ENCODE results near the gene SPATA16.
"Not testable (repeated sequence)": the region's sequence is repeated elsewhere in the genome, so short reads cannot be mapped to it uniquely, and the experiment has no call there.

SPATA16 gene

GRCh38 chr3:172931746-172932285 is 209.2 kb downstream of the SPATA16 start:
- DNase-seq, result no peak

- DNase-seq, result no peak
These were observed 211.6 kb downstream of the SPATA16 start for GRCh38 chr3:172929451-172929850.

GRCh38 chr3:172924546-172924945 is 216.5 kb downstream of the SPATA16 start:
- DNase-seq, result no peak

- no peak for DNase-seq
These were observed 221.7 kb downstream of the SPATA16 start for GRCh38 chr3:172919297-172919683.

- no peak for DNase-seq
These were observed 222.3 kb downstream of the SPATA16 start for GRCh38 chr3:172918568-172919296.

- no peak for DNase-seq
These were observed 222.9 kb downstream of the SPATA16 start for GRCh38 chr3:172918165-172918564.

- peak; percentile 13 for DNase-seq
These were observed 225.0 kb downstream of the SPATA16 start for GRCh38 chr3:172915911-172916514.

GRCh38 chr3:172914854-172915253 is 226.2 kb downstream of the SPATA16 start:
- no peak for DNase-seq

- DNase-seq, result no peak
These were observed 227.0 kb downstream of the SPATA16 start for GRCh38 chr3:172913911-172914655.

- no peak for DNase-seq
These were observed 229.9 kb downstream of the SPATA16 start for GRCh38 chr3:172911142-172911541.

GRCh38 chr3:172908771-172909270 is 232.2 kb downstream of the SPATA16 start:
- DNase-seq, result no peak

GRCh38 chr3:172905451-172905850 is 235.6 kb downstream of the SPATA16 start:
- DNase-seq, result no peak

GRCh38 chr3:172904711-172905373 is 236.2 kb downstream of the SPATA16 start:
- DNase-seq, result no peak

GRCh38 chr3:172903642-172904320 is 237.3 kb downstream of the SPATA16 start:
- peak; percentile 4 for DNase-seq

GRCh38 chr3:172892158-172892557 is 248.9 kb downstream of the SPATA16 start:
- DNase-seq, result no peak

GRCh38 chr3:172885704-172886103 is 255.3 kb downstream of the SPATA16 start:
- no peak for DNase-seq

- DNase-seq, result no peak
These were observed 258.5 kb downstream of the SPATA16 start for GRCh38 chr3:172882563-172882962.

GRCh38 chr3:172879381-172879780 is 261.7 kb downstream of the SPATA16 start:
- DNase-seq, result not testable (repeated sequence)

GRCh38 chr3:172877011-172877410 is 264.0 kb downstream of the SPATA16 start:
- no peak for DNase-seq

GRCh38 chr3:172876297-172876696 is 264.7 kb downstream of the SPATA16 start:
- no peak for DNase-seq

GRCh38 chr3:172875039-172875438 is 266.0 kb downstream of the SPATA16 start:
- no peak for DNase-seq

GRCh38 chr3:172869784-172870518 is 271.1 kb downstream of the SPATA16 start:
- DNase-seq, result no peak
